K562 (cell line): ENCODE measurements around the gene MYO10.

Source experiments
- ATF7 ChIP-seq: fragments of 450-650 bp; IDR thresholded peaks from 2 replicates; pipeline ENCODE4 v1.7.1; 2014; ENCODE audit warnings: mild to moderate bottlenecking, moderate library complexity
- HOMEZ ChIP-seq: fragments of 250-450 bp; sonication (Bioruptor Pico); IDR thresholded peaks from 2 replicates; pipeline ENCODE4 v1.4.0; 2020; ENCODE audit warnings: mild to moderate bottlenecking, moderate library complexity
- IRF9 ChIP-seq: fragments of 450-650 bp; IDR thresholded peaks from 2 replicates; pipeline ENCODE4 v1.6.1; 2016; ENCODE audit warnings: missing biosample characterization, missing genetic modification characterization
- KLF16 ChIP-seq: IDR thresholded peaks from 2 replicates; pipeline ENCODE4 v1.6.1; 2016; ENCODE audit warnings: antibody characterized with exemption
- MAX ChIP-seq: sonication (generic); formaldehyde crosslinking; IDR thresholded peaks from 2 replicates; pipeline ENCODE4 v1.9.0; 2022; ENCODE audit warnings: mild to moderate bottlenecking, missing genetic modification reagents
- PHF20 ChIP-seq: fragments of 450-650 bp; IDR thresholded peaks from 2 replicates; pipeline ENCODE4 v1.6.1; 2018; ENCODE audit not compliant: partially characterized antibody
- POLR2A ChIP-seq: fragments of 450-650 bp; conservative IDR thresholded peaks from 2 replicates; pipeline ENCODE4 v1.6.1; 2016
- RAD51 ChIP-seq: fragments of 450-650 bp; IDR thresholded peaks from 2 replicates; pipeline ENCODE4 v1.7.1; 2016; ENCODE audit warnings: low read depth, mild to moderate bottlenecking, borderline replicate concordance
- ZBTB7A ChIP-seq: IDR thresholded peaks from 2 replicates; pipeline ENCODE4 v1.6.1; 2011; ENCODE audit warnings: low read depth, mild to moderate bottlenecking, low read length, moderate library complexity, borderline replicate concordance; ENCODE audit not compliant: control insufficient read depth
- ZKSCAN1 ChIP-seq: fragments of 150-350 bp; IDR thresholded peaks from 2 replicates; pipeline ENCODE4 v1.6.1; 2016; ENCODE audit warnings: low read depth, low read length
- ZKSCAN3 ChIP-seq: fragments of 250-450 bp; sonication (Bioruptor Pico); IDR thresholded peaks from 2 replicates; pipeline ENCODE4 v1.4.0; 2020
- TF ChIP-seq, protein P1 (sequence below), 3 experiments: IDR thresholded peaks in 2 of 3; conservative IDR thresholded peaks in 1 of 3; 2 replicates each; pipeline ENCODE4 v1.5.1; 2011 to 2012; ENCODE audit warnings: low read length in 3 of 3, mild to moderate bottlenecking in 3 of 3, control low read depth in 2 of 3, improper control_type of control experiment in 1 of 3, inconsistent platforms in 1 of 3, low read depth in 1 of 3, mixed read lengths in 1 of 3, moderate library complexity in 1 of 3; ENCODE audit not compliant: insufficient read depth in 2 of 3
- TF ChIP-seq, protein P2 (sequence below): IDR thresholded peaks from 2 replicates; pipeline ENCODE4 v1.6.1; 2016; ENCODE audit warnings: missing genetic modification characterization, missing compliant biosample characterization

DNA sequence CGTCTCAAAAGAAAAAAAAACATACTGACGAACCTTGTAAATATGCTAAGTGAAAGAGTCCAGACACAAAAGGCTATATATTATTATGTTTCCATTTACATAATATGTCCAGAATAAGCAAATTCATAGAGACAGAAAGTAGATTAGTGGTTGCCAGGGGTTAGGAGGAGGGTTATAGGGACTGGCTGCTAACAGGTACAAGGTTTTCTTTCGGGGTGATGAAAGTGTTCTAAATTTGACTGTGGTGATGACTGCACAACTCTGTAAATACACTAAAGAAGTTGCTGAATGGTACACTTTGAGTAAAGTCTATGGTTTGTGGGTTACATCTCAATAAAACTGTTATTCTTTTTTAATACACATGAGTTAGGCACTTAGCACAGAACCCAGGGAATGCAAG lies 98.8 kb downstream of the MYO10 start:
- TF ChIP-seq MAX (CRISPR knock-in tag) = no peak
- TF ChIP-seq HOMEZ (CRISPR knock-in tag) = no peak
- TF ChIP-seq IRF9 = no peak
- TF ChIP-seq ZBTB7A = no peak
- TF ChIP-seq, protein P1, sequence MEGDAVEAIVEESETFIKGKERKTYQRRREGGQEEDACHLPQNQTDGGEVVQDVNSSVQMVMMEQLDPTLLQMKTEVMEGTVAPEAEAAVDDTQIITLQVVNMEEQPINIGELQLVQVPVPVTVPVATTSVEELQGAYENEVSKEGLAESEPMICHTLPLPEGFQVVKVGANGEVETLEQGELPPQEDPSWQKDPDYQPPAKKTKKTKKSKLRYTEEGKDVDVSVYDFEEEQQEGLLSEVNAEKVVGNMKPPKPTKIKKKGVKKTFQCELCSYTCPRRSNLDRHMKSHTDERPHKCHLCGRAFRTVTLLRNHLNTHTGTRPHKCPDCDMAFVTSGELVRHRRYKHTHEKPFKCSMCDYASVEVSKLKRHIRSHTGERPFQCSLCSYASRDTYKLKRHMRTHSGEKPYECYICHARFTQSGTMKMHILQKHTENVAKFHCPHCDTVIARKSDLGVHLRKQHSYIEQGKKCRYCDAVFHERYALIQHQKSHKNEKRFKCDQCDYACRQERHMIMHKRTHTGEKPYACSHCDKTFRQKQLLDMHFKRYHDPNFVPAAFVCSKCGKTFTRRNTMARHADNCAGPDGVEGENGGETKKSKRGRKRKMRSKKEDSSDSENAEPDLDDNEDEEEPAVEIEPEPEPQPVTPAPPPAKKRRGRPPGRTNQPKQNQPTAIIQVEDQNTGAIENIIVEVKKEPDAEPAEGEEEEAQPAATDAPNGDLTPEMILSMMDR (IDR thresholded peaks at IDR 0.05 in 2 of 3, conservative IDR thresholded peaks at IDR 0.05 in 1 of 3; ENCODE audit: insufficient read depth in 2 of 3, low read depth in 1 of 3, low read length in 3 of 3) = no peak
- TF ChIP-seq POLR2A = no peak
- no peak for TF ChIP-seq RAD51
- no peak for TF ChIP-seq PHF20
- TF ChIP-seq ATF7 = no peak
- no peak for TF ChIP-seq ZKSCAN1
- TF ChIP-seq, protein P2, sequence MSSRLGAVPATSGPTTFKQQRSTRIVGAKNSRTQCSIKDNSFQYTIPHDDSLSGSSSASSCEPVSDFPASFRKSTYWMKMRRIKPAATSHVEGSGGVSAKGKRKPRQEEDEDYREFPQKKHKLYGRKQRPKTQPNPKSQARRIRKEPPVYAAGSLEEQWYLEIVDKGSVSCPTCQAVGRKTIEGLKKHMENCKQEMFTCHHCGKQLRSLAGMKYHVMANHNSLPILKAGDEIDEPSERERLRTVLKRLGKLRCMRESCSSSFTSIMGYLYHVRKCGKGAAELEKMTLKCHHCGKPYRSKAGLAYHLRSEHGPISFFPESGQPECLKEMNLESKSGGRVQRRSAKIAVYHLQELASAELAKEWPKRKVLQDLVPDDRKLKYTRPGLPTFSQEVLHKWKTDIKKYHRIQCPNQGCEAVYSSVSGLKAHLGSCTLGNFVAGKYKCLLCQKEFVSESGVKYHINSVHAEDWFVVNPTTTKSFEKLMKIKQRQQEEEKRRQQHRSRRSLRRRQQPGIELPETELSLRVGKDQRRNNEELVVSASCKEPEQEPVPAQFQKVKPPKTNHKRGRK (tag) = no peak
- no peak for TF ChIP-seq KLF16
- no peak for TF ChIP-seq ZKSCAN3 (CRISPR knock-in tag)
